GM12878 (cell line): ENCODE measurements around the gene DLEC1. TPM values are rescaled to one million over a fixed set of nuclear protein-coding genes. Genes with fewer than 3 reads are reported as not detected.

Experiments used
- ATF2 ChIP-seq: IDR thresholded peaks from 2 replicates; pipeline ENCODE4 v1.6.1; 2012; ENCODE audit warnings: low read length, inconsistent platforms
- CBX5 ChIP-seq: sonication (generic); IDR thresholded peaks from 2 replicates; pipeline ENCODE4 v1.6.1; 2016; ENCODE audit warnings: low read depth, moderate library complexity, mild to moderate bottlenecking, inconsistent platforms
- CHD4 ChIP-seq: fragments of 200-600 bp; sonication (generic); IDR thresholded peaks from 2 replicates; pipeline ENCODE4 v1.6.1; 2016; ENCODE audit warnings: mild to moderate bottlenecking
- CREB1 ChIP-seq: IDR thresholded peaks from 2 replicates; pipeline ENCODE4 v1.6.1; 2012; ENCODE audit warnings: low read depth, mild to moderate bottlenecking, inconsistent platforms
- CTCF ChIP-seq, 3 experiments: IDR thresholded peaks in 2 of 3; conservative IDR thresholded peaks in 1 of 3; 2 replicates each; pipeline ENCODE4 v1.5.1; 2011; ENCODE audit warnings: low read depth in 3 of 3, low read length in 3 of 3, mild to moderate bottlenecking in 3 of 3, control low read depth in 2 of 3, moderate library complexity in 2 of 3, inconsistent platforms in 1 of 3, mixed read lengths in 1 of 3; ENCODE audit not compliant: control insufficient read depth in 2 of 3, insufficient read depth in 1 of 3; ENCODE audit errors: extremely low read depth in 1 of 3
- GATAD2B ChIP-seq: fragments of 450-650 bp; conservative IDR thresholded peaks from 2 replicates; pipeline ENCODE4 v1.6.1; 2017; ENCODE audit warnings: low read depth, mild to moderate bottlenecking, moderate library complexity
- IRF4 ChIP-seq: IDR thresholded peaks from 2 replicates; pipeline ENCODE4 v1.6.1; 2011; ENCODE audit warnings: low read depth, low read length
- JUND ChIP-seq: IDR thresholded peaks from 2 replicates; pipeline ENCODE4 v1.6.1; 2012; ENCODE audit warnings: low read depth, mild to moderate bottlenecking, low read length, improper control_type of control experiment, moderate library complexity
- MLLT1 ChIP-seq: fragments of 450-650 bp; IDR thresholded peaks from 2 replicates; pipeline ENCODE4 v1.6.1; 2016; ENCODE audit warnings: mild to moderate bottlenecking
- NBN ChIP-seq: fragments of 450-650 bp; IDR thresholded peaks from 2 replicates; pipeline ENCODE4 v1.6.1; 2016
- NFYA ChIP-seq: IDR thresholded peaks from 2 replicates; pipeline ENCODE4 v1.6.1; 2011; ENCODE audit warnings: low read depth, mild to moderate bottlenecking, low read length, improper control_type of control experiment, borderline replicate concordance
- NKRF ChIP-seq: fragments of 450-650 bp; conservative IDR thresholded peaks from 2 replicates; pipeline ENCODE4 v1.6.1; 2017; ENCODE audit warnings: mild to moderate bottlenecking, moderate library complexity
- PML ChIP-seq: IDR thresholded peaks from 2 replicates; pipeline ENCODE4 v1.6.1; 2012; ENCODE audit warnings: low read length, inconsistent platforms
- POLR2A ChIP-seq: IDR thresholded peaks from 2 replicates; pipeline ENCODE4 v1.6.1; 2011; ENCODE audit warnings: low read depth, mild to moderate bottlenecking, low read length
- SIN3A ChIP-seq: IDR thresholded peaks from 2 replicates; pipeline ENCODE4 v1.6.1; 2012; ENCODE audit warnings: low read depth, low read length, improper control_type of control experiment
- SKIL ChIP-seq: fragments of 450-650 bp; IDR thresholded peaks from 2 replicates; pipeline ENCODE4 v1.6.1; 2017; ENCODE audit warnings: mild to moderate bottlenecking, low read depth, inconsistent platforms; ENCODE audit not compliant: poor library complexity, severe bottlenecking
- STAT3 ChIP-seq: IDR thresholded peaks from 2 replicates; pipeline ENCODE4 v1.6.1; 2011; ENCODE audit warnings: low read depth, low read length, improper control_type of control experiment
- TBL1XR1 ChIP-seq: IDR thresholded peaks from 2 replicates; pipeline ENCODE4 v1.6.1; 2012; ENCODE audit warnings: low read depth, low read length, improper control_type of control experiment
- ZBTB11 ChIP-seq: fragments of 450-650 bp; formaldehyde crosslinking; IDR thresholded peaks from 2 replicates; pipeline ENCODE4 v1.5.0; 2022; ENCODE audit warnings: mild to moderate bottlenecking, missing genetic modification characterization
- polyA plus RNA-seq, 11 experiments: library from polyadenylated mRNA; depleted of rRNA in 4 of 11; unstranded in 6 of 11; stranded (reverse) in 5 of 11; fragments of >200 nt; fragmentation: Nextera tagmentation in 4 of 11; fragmentation: Illumina TruSeq in 1 of 11; extraction: Ambion mirVana in 4 of 11; extraction: Trizol in 1 of 11; gene quantifications; 1 replicate in 1 of 11; 2 replicates in 10 of 11; pipeline versions ENCODE4 v1.2.1 to v1.2.3, GENCODE V29; 2011 to 2016; ENCODE audit warnings: inconsistent platforms in 2 of 11, missing spikeins in 2 of 11, low read depth in 1 of 11
- total RNA-seq, 4 experiments: library from RNA; depleted of rRNA in 3 of 4; stranded (reverse); fragments of >200 nt in 3 of 4; fragmentation: Illumina TruSeq in 1 of 4; extraction: Trizol in 1 of 4; gene quantifications; 2 replicates each; pipeline versions ENCODE4 v1.2.1 to v1.2.3, GENCODE V29; 2013 to 2021

Gene DLEC1
- total and polyA plus RNA-seq, 10 of the 15 experiments (the other 5 are each of a cell fraction or from before 2014, with no cell fraction given) = 0.03 to 0.29 (median 0.07) TPM; not detected in 3

GRCh38 chr3:37996785-37997301 lies 42.2 kb upstream of the DLEC1 start (continued):
- TF ChIP-seq SKIL (no peak), GATAD2B (no peak), JUND (no peak), ZBTB11 (no peak), MLLT1 (no peak), PML (no peak), NBN (peak; percentile 59), CTCF (IDR thresholded peaks at IDR 0.05 in 2 of 3, conservative IDR thresholded peaks at IDR 0.05 in 1 of 3; ENCODE audit: control insufficient read depth in 2 of 3, extremely low read depth in 1 of 3, insufficient read depth in 1 of 3, low read depth in 3 of 3, low read length in 3 of 3) (peak; percentile 93 to 99 (median 97)), ATF2 (no peak), CHD4 (no peak), STAT3 (no peak), CBX5 (no peak), IRF4 (peak; percentile 77; the same call in 1 of the 2 replicates), CREB1 (peak; percentile 38; the same call in 1 of the 2 replicates), SIN3A (no peak), NKRF (no peak), NFYA (no peak), POLR2A (0 out of 2 replicates have a peak, but pooled peaks have one; percentile 20), TBL1XR1 (no peak)
